Tibial nerve (tissue), 4 donors: ENCODE measurements around the gene KLF11. TPM values are rescaled to one million over a fixed set of nuclear protein-coding genes. Genes with fewer than 3 reads are reported as not detected.

Experiments
- DNase-seq, 2 donors: peaks; one replicate each; pipeline ENCODE4 v3.0.0-alpha.2; 2019; ENCODE audit warnings: low spot score in 2 of 2
- H3K27ac ChIP-seq, 4 donors: fragments of 200-600 bp; sonication (generic) in 3 of 4; one replicate each; pipeline ENCODE4 v1.5.1; 2017 to 2019; ENCODE audit warnings: mild to moderate bottlenecking in 1 of 4
- H3K27me3 ChIP-seq, 2 donors: fragments of 200-600 bp; sonication (generic) in 1 of 2; one replicate each; pipeline versions ENCODE4 v1.5.1 to v1.6.0; 2017 to 2019
- H3K36me3 ChIP-seq, 3 donors: fragments of 200-600 bp; sonication (generic); one replicate each; pipeline ENCODE4 v1.5.1; 2018 to 2019
- H3K4me1 ChIP-seq, 4 donors: fragments of 200-600 bp; sonication (generic) in 3 of 4; one replicate each; pipeline ENCODE4 v1.5.1; 2017 to 2019
- H3K4me3 ChIP-seq, 4 donors: fragments of 200-600 bp; sonication (generic) in 3 of 4; one replicate each; pipeline ENCODE4 v1.5.1; 2017 to 2019; ENCODE audit warnings: mild to moderate bottlenecking in 1 of 4, moderate library complexity in 1 of 4
- H3K9me3 ChIP-seq, 4 donors: fragments of 200-600 bp; sonication (generic) in 3 of 4; one replicate each; pipeline ENCODE4 v1.5.1; 2017 to 2019
- EP300 ChIP-seq, 2 donors: sonication (generic); formaldehyde crosslinking; IDR thresholded peaks; one replicate each; pipeline ENCODE4 v1.6.1; 2017; ENCODE audit warnings: antibody characterized with exemption in 2 of 2, mild to moderate bottlenecking in 1 of 2
- POLR2A ChIP-seq, 2 donors: fragments of 450-650 bp; IDR thresholded peaks; one replicate each; pipeline ENCODE4 v1.6.1; 2017; ENCODE audit warnings: antibody characterized with exemption in 2 of 2, mild to moderate bottlenecking in 2 of 2, moderate library complexity in 2 of 2
- WGBS, 2 donors: methylation state at CpG; one replicate each; pipeline ENCODE4 v1.1.5; 2018; 5-methylcytosine and 5-hydroxymethylcytosine counted together
- total RNA-seq, 4 donors: library from RNA; depleted of rRNA; stranded (reverse); fragments of >200 nt; gene quantifications; one replicate each; pipeline ENCODE4 v1.1.0, GENCODE V29; 2016
- TF ChIP-seq, protein P1 (sequence below), 5 experiments: fragments of 200-600 bp in 3 of 5; fragments of 450-650 bp in 2 of 5; sonication (generic) in 3 of 5; IDR thresholded peaks; one replicate each; pipeline ENCODE4 v1.5.1; 2016 to 2019; ENCODE audit warnings: antibody characterized with exemption in 5 of 5, mild to moderate bottlenecking in 3 of 5, moderate library complexity in 2 of 5

The KLF11 gene
- total RNA-seq, 4 donors from 2014 or later, result 17.1 to 23.7 (median 20.9) TPM

DNA sequence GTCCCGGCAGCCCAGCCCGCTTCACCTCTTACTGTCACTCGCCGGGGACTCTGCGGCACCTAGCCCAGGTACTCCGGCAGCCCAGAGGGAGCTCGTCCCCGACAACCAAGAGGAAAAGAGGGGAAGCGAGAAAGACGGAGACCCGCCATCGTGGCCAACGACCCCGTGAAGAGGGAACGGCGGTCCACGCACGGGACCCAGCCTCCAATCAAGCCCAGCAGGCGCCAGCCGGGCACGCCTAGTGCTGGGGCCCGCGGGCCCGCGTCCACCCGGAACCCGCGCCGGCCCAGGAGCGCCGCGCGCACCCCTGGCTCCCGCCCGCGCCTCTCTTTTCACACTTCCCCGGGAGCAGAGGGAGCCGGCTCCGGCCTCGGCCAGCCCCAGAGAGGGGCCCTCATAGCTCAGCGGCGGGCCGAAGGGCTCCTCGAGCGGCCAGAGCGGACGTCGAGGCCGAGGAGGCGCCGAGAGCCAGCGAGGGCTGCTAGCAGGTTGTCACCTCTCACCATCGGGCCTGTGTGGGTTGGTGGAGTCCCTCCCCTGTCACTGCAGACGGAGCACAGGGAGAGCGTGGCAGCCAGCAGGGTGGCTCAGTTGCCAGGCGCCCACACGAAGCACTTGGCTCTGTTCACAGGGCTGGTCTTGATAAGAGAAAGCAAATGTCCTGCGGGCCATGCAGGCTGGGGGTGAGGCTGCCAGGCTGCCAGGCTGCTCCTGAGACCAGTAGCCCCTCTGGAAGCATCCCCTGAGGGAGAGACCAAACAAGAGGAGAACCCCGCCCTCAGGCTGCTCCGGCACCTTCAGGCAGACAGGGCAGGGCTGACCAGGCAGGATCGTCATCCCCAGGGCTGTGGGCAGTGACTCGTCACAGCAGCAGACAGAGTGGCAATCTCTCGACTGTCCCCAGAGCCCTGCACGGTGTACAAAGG is 36.9 kb upstream of the KLF11 start:
- Histone ChIP-seq H3K4me3 (peak overlapping the region in 2 of 4 donors; percentile 17 to 26), H3K4me1 (peaks cover 0 to 43% (median 22%) of the 10 kb centered on the region in 4 donors), H3K27me3 (no peaks in the 10 kb centered on the region), H3K36me3 (no peaks in the 10 kb centered on the region), H3K27ac (peak overlapping the region in 3 of 4 donors; percentile 13 to 39 (median 20)), H3K9me3 (no peaks in the 10 kb centered on the region)
- no peak for DNase-seq
- 59 to 72% methylated on average over 38 to 63 of the region's 64 CpGs for WGBS, 2 donors
- TF ChIP-seq, protein P1, sequence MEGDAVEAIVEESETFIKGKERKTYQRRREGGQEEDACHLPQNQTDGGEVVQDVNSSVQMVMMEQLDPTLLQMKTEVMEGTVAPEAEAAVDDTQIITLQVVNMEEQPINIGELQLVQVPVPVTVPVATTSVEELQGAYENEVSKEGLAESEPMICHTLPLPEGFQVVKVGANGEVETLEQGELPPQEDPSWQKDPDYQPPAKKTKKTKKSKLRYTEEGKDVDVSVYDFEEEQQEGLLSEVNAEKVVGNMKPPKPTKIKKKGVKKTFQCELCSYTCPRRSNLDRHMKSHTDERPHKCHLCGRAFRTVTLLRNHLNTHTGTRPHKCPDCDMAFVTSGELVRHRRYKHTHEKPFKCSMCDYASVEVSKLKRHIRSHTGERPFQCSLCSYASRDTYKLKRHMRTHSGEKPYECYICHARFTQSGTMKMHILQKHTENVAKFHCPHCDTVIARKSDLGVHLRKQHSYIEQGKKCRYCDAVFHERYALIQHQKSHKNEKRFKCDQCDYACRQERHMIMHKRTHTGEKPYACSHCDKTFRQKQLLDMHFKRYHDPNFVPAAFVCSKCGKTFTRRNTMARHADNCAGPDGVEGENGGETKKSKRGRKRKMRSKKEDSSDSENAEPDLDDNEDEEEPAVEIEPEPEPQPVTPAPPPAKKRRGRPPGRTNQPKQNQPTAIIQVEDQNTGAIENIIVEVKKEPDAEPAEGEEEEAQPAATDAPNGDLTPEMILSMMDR (IDR thresholded peaks at IDR 0.05), result no peak
- no peak for TF ChIP-seq EP300 (IDR thresholded peaks at IDR 0.05)
- no peak for TF ChIP-seq POLR2A (IDR thresholded peaks at IDR 0.05)

DNA sequence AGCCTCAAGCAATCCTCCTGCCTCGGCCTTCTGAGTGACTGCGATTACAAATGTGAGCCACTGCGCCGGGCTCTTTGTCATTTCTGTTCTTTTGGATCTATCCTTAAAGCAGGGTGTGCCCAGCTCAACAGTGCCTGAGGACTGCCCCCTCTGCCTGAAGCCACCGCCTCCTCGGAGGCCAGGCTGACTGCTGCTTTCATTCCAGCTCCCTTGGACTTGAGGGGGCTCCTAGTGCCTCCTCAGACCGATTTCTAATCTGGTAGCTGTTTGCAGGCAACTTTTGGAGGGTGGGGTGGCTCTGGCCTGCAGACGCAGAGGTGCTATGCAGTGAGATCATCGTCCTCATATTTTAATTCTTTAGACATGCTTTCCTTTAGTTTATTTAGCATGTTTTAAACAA is 35.9 kb upstream of the KLF11 start:
- 67 to 74% methylated on average over 9 of the region's 9 CpGs for WGBS, 2 donors
- Histone ChIP-seq H3K9me3 (no peaks in the 10 kb centered on the region), H3K4me3 (no peak overlapping the region), H3K4me1 (peaks cover 0 to 43% (median 22%) of the 10 kb centered on the region in 4 donors), H3K36me3 (no peaks in the 10 kb centered on the region), H3K27ac (peak overlapping the region in 2 of 4 donors; percentile 10 to 39), H3K27me3 (no peaks in the 10 kb centered on the region)
- TF ChIP-seq, protein P1 (IDR thresholded peaks at IDR 0.05), result no peak
- TF ChIP-seq EP300 (IDR thresholded peaks at IDR 0.05) (no peak), POLR2A (IDR thresholded peaks at IDR 0.05) (no peak)
- DNase-seq, result no peak

DNA sequence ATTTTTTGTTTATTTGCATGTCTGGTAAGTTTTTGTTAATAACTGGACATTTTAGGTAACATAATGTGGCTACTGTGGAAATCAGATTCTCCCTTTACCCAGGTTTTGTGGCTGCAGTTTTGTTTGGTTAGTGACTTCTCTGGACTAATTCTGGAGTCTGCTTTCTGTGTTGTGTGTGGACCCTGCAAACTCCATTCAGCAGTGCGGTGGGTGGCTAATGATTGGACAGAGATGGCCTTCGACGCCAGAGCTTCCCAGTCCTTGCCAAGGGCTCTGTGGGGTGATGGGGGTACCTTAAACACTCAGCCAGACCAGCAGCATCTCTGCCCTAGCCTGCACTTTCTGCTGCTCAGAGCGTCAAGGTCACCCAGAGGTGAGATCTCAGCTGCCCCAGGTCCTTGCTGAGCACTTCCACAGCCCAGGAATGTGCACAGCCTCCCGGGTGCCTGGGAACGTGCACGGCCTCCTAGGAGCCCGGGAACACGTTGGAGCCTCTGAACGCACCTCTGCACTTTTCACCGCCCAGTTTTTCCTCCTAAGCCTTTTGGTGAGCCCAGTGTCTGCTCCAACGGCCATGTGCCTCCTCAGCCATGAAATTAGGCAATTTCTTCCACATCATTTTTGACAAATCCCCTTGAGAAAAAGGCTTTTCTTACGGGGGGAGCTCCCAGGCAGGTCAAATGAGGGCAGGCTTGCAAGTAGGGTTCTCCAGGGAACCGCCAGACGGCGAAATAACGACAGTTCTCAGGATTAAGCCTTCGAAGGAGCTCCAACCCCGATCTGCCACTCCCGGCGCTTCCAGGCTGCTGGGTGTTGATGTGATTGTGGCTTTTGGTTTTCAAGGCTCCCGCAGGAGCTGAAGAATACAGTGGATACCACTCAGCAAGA is 35.2 kb upstream of the KLF11 start:
- peak overlapping the region in 2 of 4 donors; percentile 65 to 74 for H3K27ac ChIP-seq
- H3K4me1 ChIP-seq, result peaks cover 0 to 43% (median 22%) of the 10 kb centered on the region in 4 donors
- DNase-seq, result no peak
- H3K9me3 ChIP-seq, result no peaks in the 10 kb centered on the region
- no peaks in the 10 kb centered on the region for H3K27me3 ChIP-seq
- WGBS, 2 donors, result 63 to 68% methylated on average over 21 to 22 of the region's 22 CpGs
- TF ChIP-seq POLR2A (IDR thresholded peaks at IDR 0.05), result no peak
- peak in 1 of 2 donors; percentile 72 for TF ChIP-seq EP300 (IDR thresholded peaks at IDR 0.05)
- no peaks in the 10 kb centered on the region for H3K36me3 ChIP-seq
- H3K4me3 ChIP-seq, result no peak overlapping the region

- 77 to 82% methylated on average over 9 of the region's 9 CpGs for WGBS, 2 donors
These were observed 34.6 kb upstream of the KLF11 start for GRCh38 chr2:10008809-10009176.

DNA sequence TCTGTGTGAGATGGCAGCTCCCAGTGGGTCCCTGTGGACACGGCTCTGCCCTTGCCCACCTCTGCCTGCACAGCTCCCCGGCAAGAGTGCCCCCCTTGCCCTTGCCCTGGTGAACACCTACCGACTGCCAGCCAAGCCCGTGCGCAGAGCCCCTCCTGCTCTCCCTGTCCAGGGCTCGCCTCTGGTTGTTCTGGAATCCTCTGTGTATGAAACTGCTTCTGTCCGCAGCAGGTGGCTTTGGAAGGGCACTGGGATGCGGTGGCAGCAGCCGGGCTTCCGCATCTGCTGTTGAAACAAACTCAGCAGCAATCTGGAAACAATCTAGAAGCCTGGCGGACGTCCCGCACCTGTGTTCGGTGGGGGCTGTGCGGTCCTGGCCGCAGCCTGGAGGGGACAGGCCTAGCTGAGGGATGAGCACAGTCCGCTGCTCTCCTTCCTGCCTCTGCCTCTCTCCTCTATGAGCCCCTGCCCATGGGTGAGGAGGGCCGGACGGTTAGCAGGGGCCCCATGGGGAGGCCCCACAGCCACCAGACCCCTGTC is 34.0 kb upstream of the KLF11 start:
- no peak for DNase-seq
- Histone ChIP-seq H3K4me3 (no peak overlapping the region), H3K9me3 (no peaks in the 10 kb centered on the region), H3K4me1 (peaks cover 0 to 43% (median 22%) of the 10 kb centered on the region in 4 donors), H3K36me3 (no peaks in the 10 kb centered on the region), H3K27me3 (no peaks in the 10 kb centered on the region), H3K27ac (peak overlapping the region; percentile 31 to 74 (median 54))
- 86 to 90% methylated on average over 7 to 17 of the region's 19 CpGs for WGBS, 2 donors
- TF ChIP-seq POLR2A (IDR thresholded peaks at IDR 0.05) (no peak), EP300 (IDR thresholded peaks at IDR 0.05) (no peak)
- TF ChIP-seq, protein P1 (IDR thresholded peaks at IDR 0.05), result no peak

More at GRCh38 chr2:10008809-10009176, 34.6 kb upstream of the KLF11 start:
- no peaks in the 10 kb centered on the region for H3K9me3 ChIP-seq
- peaks cover 0 to 43% (median 22%) of the 10 kb centered on the region in 4 donors for H3K4me1 ChIP-seq
- no peaks in the 10 kb centered on the region for H3K27me3 ChIP-seq
- no peak overlapping the region for H3K4me3 ChIP-seq
- no peaks in the 10 kb centered on the region for H3K36me3 ChIP-seq
- no peak for DNase-seq
- no peak for TF ChIP-seq POLR2A (IDR thresholded peaks at IDR 0.05)
- H3K27ac ChIP-seq, result peak overlapping the region in 2 of 4 donors; percentile 65 to 74
